ENCODE results near the gene CHKA. TPM values are rescaled to one million over a fixed set of nuclear protein-coding genes. Genes with fewer than 3 reads are reported as not detected.

CHKA gene
- polyA plus RNA-seq, 1 donor, result 129 TPM

GRCh38 chr11:68007498-68008380, 113.4 kb downstream of the CHKA start:
- no CpG with 5 or more reads among the region's 16 CpGs for WGBS (ENCODE audit: insufficient coverage, low lambda C conversion rate)
- no peaks in the 10 kb centered on the region for H3K27me3 ChIP-seq (ENCODE audit: control insufficient read depth, insufficient read depth, low read length)
- DNase-seq, result no peak
- H3K4me3 ChIP-seq (ENCODE audit: low read length), result no peak overlapping the region
- peaks cover 45% of the 10 kb centered on the region for H3K4me1 ChIP-seq (ENCODE audit: control insufficient read depth, insufficient read depth, low read length)
- no peaks in the 10 kb centered on the region for H3K36me3 ChIP-seq (ENCODE audit: control insufficient read depth, insufficient read depth, low read length)
- H3K27ac ChIP-seq (ENCODE audit: low read length), result no peak overlapping the region
- no peaks in the 10 kb centered on the region for H3K9me3 ChIP-seq (ENCODE audit: control insufficient read depth, low read depth, low read length)

DNA sequence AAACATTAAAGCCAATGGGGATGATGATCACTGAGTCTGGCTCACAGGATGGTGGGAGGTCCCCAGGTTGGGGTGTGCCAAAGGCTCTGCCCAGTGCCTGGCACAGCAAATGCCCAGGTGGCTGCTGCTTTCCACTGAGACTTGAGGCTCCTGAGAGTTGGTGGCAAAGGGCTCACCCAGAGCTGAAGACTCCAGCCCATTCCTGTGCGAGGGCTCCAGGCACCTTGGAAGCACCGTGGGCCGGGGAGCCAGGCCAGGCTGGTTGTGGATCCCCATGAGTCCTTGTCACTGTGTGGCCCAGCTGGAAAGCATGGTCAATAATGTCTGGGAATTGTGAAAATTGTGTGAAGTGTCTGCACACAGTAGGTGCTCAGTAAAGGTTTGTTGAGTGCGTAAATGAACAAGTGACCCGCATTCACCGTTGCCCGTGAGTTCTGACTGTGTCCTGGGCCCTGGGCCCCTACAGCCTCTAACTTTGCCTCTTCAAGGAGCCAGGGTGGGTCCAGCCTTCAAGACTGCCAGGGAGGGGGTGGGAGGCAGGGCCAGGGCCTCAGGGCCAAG, 114.5 kb downstream of the CHKA start:
- Histone ChIP-seq H3K4me3 (ENCODE audit: low read length) (no peak overlapping the region), H3K27me3 (ENCODE audit: control insufficient read depth, insufficient read depth, low read length) (no peaks in the 10 kb centered on the region), H3K4me1 (ENCODE audit: control insufficient read depth, insufficient read depth, low read length) (peaks cover 42% of the 10 kb centered on the region), H3K27ac (ENCODE audit: low read length) (no peak overlapping the region), H3K36me3 (ENCODE audit: control insufficient read depth, insufficient read depth, low read length) (no peaks in the 10 kb centered on the region), H3K9me3 (ENCODE audit: control insufficient read depth, low read depth, low read length) (no peaks in the 10 kb centered on the region)
- no peak for DNase-seq
- no CpG with 5 or more reads among the region's 7 CpGs for WGBS (ENCODE audit: insufficient coverage, low lambda C conversion rate)

DNA sequence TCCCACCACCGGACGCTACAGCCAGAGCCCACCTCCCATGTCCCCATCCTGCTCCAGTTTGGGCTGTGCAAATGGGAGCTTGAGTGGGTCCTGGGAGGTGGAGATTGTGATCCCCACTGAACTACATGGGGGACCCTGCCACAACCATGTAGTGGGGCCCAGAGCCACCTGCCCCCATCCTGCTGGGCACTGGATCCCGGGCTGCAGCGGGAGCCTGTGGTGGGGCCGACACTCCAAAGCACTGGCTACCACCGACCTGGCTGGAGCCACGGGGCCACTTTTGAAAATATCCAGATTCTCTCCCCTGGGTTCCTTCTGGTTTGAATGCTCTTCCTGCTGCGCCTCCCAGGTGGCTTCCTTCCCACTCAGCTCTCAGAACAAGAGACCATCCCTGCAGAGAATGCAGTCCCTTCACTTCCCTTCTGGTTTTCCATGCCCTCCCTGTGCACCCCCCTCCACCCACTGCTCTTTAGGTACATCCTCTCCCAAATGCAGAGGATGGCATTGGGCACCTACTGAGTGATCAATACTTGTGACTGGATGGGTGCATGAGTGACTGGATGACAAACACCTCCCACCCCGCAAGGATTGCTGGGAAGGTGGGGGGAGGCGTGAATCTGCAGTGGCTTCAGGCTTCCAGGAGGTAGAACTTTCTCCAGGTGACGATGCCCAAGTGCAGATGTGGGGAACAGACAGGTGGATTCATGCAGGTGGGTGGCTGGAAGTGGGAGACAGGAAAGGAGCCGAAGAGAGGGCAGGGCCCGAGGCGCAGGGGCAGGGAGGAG, 116.4 kb downstream of the CHKA start:
- no peak for DNase-seq
- Histone ChIP-seq H3K27ac (ENCODE audit: low read length) (no peak overlapping the region), H3K4me3 (ENCODE audit: low read length) (peak overlapping the region; percentile 33)

DNA sequence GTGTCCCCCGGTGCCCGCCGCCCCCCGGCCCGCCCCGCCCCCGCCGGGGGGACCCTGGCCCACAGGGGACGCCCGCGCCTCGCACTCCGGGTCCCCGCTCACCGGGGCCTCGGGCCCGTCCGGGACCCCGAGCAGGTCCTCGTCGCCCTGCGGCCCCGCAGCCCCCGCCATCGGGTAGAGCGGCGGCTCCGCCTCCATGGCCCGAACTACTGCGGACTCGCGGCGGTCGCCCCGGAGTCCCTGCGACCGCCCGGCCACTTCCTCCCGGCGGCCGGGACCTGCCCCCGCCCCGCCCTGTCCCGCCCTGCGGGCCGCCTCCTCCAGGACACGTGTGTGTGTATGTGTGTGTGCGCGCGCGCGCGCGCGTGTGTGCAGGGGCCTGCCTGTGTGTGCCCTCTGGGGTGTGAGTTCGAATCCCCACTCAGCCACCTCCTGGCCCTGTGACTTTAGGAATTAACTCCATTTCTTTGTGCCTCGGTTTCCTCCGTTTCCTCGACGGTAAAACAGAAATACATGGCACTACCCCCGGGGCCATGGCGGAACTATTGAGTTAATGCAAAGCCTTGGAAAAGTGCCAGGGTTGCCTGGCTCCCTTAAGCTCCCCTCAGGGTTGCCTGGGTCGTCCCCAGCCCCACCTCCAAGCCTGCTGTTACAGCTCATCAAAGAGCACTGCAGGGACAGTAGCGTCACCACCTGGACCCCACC, 117.2 kb downstream of the CHKA start, which contains the start of gene UNC93B1:
Gene UNC93B1 (minus strand): TSS at position 252 of the 705 bp plus-strand sequence. CDS start 54 bp downstream, at position 198.
- Histone ChIP-seq H3K4me3 (ENCODE audit: low read length) (peak within 1 kb of the TSS; percentile 48), H3K27ac (ENCODE audit: low read length) (no peak within 1 kb of the TSS), H3K36me3 (ENCODE audit: control insufficient read depth, insufficient read depth, low read length) (no peaks in the 10 kb centered on the region), H3K4me1 (ENCODE audit: control insufficient read depth, insufficient read depth, low read length) (peaks cover 16% of the 10 kb centered on the region), H3K9me3 (ENCODE audit: control insufficient read depth, low read depth, low read length) (no peaks in the 10 kb centered on the region), H3K27me3 (ENCODE audit: control insufficient read depth, insufficient read depth, low read length) (no peaks in the 10 kb centered on the region)
- DNase-seq, result peak; percentile 87 to 90
- WGBS (ENCODE audit: insufficient coverage, low lambda C conversion rate), result no CpG with 5 or more reads among the region's 64 CpGs

More for the DNA sequence above, 116.4 kb downstream of the CHKA start:
- no peaks in the 10 kb centered on the region for H3K36me3 ChIP-seq (ENCODE audit: control insufficient read depth, insufficient read depth, low read length)
- no peaks in the 10 kb centered on the region for H3K9me3 ChIP-seq (ENCODE audit: control insufficient read depth, low read depth, low read length)
- no CpG with 5 or more reads among the region's 14 CpGs for WGBS (ENCODE audit: insufficient coverage, low lambda C conversion rate)
- H3K27me3 ChIP-seq (ENCODE audit: control insufficient read depth, insufficient read depth, low read length), result no peaks in the 10 kb centered on the region
- peaks cover 23% of the 10 kb centered on the region for H3K4me1 ChIP-seq (ENCODE audit: control insufficient read depth, insufficient read depth, low read length)

- Histone ChIP-seq H3K9me3 (ENCODE audit: control insufficient read depth, low read depth, low read length) (no peaks in the 10 kb centered on the region), H3K27ac (ENCODE audit: low read length) (no peak overlapping the region), H3K36me3 (ENCODE audit: control insufficient read depth, insufficient read depth, low read length) (no peaks in the 10 kb centered on the region), H3K27me3 (ENCODE audit: control insufficient read depth, insufficient read depth, low read length) (no peaks in the 10 kb centered on the region), H3K4me3 (ENCODE audit: low read length) (peak overlapping the region; percentile 48), H3K4me1 (ENCODE audit: control insufficient read depth, insufficient read depth, low read length) (peaks cover 8% of the 10 kb centered on the region)
- peak in 1 of 2 donors; percentile 57 for DNase-seq
- no CpG with 5 or more reads among the region's 86 CpGs for WGBS (ENCODE audit: insufficient coverage, low lambda C conversion rate)
Observed at GRCh38 chr11:68002938-68003845, 118.0 kb downstream of the CHKA start.

Other genes starting within 250 kb of the CHKA start
- 20.1 TPM for gene UNC93B1, start 117.3 kb downstream of the CHKA start, polyA plus RNA-seq
- 21.1 TPM for gene ALDH3B1, start 111.1 kb downstream of the CHKA start, polyA plus RNA-seq
- gene NDUFS8, start 90.7 kb downstream of the CHKA start, polyA plus RNA-seq, result 83.7 TPM
- 83.1 TPM for gene TCIRG1, start 82.4 kb downstream of the CHKA start, polyA plus RNA-seq
- gene KMT5B, start 91.9 kb upstream of the CHKA start, polyA plus RNA-seq, result 52.9 TPM
- 74.5 TPM for gene C11orf24, start 150.6 kb upstream of the CHKA start, polyA plus RNA-seq
- 109 TPM for gene LRP5, start 191.2 kb upstream of the CHKA start, polyA plus RNA-seq